SK-N-SH treated with all-trans-retinoic acid at 6 μM for 48 hours (cell line): ENCODE measurements around the gene TBCA.

Source experiments
- BACH2 ChIP-seq: fragments of 250-450 bp; sonication (Bioruptor Pico); IDR thresholded peaks from 2 replicates; pipeline ENCODE4 v1.9.0; 2021; ENCODE audit warnings: mild to moderate bottlenecking, borderline replicate concordance
- OSR1 ChIP-seq: fragments of 250-450 bp; sonication (Bioruptor Pico); IDR thresholded peaks from 2 replicates; pipeline ENCODE4 v1.8.0; 2022; ENCODE audit warnings: moderate library complexity, mild to moderate bottlenecking, inconsistent platforms
- TSHZ2 ChIP-seq: fragments of 250-450 bp; sonication (Bioruptor Pico); IDR thresholded peaks from 2 replicates; pipeline ENCODE4 v1.5.0; 2020; ENCODE audit warnings: mild to moderate bottlenecking, moderate library complexity
- ZFP30 ChIP-seq: fragments of 450-650 bp; formaldehyde crosslinking; IDR thresholded peaks from 2 replicates; pipeline ENCODE4 v1.5.0; 2022; ENCODE audit warnings: mild to moderate bottlenecking, moderate library complexity
- ZNF8 ChIP-seq: fragments of 450-650 bp; formaldehyde crosslinking; IDR thresholded peaks from 2 replicates; pipeline ENCODE4 v1.5.0; 2020; ENCODE audit warnings: mild to moderate bottlenecking, moderate library complexity

- TF ChIP-seq ZNF8 = no peak
- no peak for TF ChIP-seq BACH2 (CRISPR knock-in tag)
- TF ChIP-seq OSR1 (CRISPR knock-in tag) = no peak
- no peak for TF ChIP-seq TSHZ2 (CRISPR knock-in tag)
- TF ChIP-seq ZFP30 (CRISPR knock-in tag) = no peak
Observed at GRCh38 chr5:77663090-77663863, 112.9 kb downstream of the TBCA start.
